Stimulated activated CD8-positive, alpha-beta memory T cell treated with anti-CD3 and anti-CD28 coated beads, Interleukin-7, amount 100 ng/mL, for 48 hours (primary cell): ENCODE measurements around the gene FOXA1.

Experiments used
- DNase-seq, 2 donors: peaks; one replicate each; pipeline ENCODE4 v3.0.0-alpha.2; 2020; ENCODE audit warnings: low read depth in 1 of 2; ENCODE audit errors: extremely low read depth in 1 of 2

The FOXA1 gene

DNA sequence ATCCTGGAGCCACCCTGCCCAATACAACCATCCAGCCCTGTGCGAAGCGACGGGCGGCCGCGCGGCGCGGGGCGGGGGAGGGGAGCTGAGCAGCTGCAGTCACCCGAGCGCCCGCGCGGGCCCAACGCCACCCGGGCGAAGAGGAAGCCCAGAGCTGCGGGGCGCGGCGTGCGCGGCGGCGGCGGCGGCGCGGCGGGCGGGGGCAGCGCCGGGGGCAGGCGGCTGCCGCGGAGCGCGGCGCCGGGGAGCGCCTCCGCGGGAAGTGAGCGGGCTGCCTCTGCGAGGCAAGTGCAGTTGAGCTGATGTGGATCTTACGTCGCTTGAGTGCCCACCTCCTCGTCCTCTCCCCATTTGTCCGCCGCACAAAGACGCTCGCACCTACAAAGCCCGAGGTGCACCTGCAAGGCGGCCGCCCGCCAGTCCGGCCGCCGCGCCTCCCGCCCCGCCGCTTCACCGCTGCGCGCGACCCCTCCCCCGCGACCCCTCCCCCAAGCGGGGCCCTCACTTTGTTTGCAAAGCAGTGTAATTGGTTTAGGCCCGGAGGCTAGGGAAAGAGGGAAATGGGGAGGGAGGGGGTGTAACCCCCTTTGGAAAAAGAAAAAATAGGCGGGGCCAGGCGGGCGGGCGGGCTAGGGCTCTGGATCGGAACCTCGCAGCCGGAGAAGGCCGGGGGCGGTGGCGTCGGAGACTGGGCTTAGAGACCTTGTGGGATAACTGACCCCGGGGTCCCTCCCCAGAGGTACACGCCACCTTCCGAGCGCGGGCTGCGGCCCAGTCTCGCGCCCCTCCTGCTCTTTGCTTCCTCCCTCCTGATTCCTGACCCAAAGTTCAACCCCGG, at the start of gene FOXA1, which contains the start of gene TTC6:
Gene FOXA1, minus strand, starts transcription at position 279 of the 838 bp plus-strand sequence. Its CDS starts 277 bp downstream, at position 2.
Gene TTC6, plus strand, starts transcription at position 659 of the 838 bp plus-strand sequence. CDS start 26,436 bp downstream, outside the sequence.
- no peak for DNase-seq

DNA sequence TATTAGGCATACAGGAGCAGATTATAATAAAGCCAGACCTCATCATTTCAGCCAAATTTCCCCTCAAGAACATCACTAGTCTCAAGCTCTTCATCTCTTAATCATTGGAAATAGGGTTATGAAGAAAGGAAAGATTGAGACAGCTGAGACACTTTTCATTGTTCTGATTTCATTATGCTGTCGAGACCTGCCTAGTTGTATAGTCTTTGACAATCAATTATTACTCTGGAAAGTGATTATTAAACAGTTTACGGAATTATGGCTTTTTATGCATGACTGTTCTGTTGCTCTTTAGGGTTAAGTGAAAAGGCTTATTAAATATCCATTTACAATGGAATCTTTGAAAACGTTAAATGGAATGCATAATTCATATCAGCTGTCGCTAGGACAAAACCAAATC, 48.7 kb upstream of the FOXA1 start:
- DNase-seq = no peak

DNA sequence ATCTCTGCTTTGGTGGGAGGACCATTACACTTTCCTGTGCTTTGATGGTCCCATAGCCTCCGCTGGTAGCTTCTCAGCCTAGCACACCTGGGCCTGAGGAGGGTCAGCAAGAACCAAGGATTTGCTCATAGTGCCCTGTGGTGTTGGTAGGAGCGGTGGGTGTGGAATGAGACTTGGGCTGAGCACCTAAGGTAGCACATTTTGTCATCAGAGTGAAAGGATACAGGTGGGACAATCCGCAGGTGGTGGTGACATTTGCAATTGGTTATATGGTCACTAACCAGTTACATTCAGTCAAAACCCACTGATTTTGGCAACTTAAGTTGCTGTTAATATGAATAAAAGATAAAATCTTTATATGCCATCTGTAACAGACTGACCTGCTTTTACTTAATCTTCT, 47.1 kb upstream of the FOXA1 start:
- no peak for DNase-seq

DNA sequence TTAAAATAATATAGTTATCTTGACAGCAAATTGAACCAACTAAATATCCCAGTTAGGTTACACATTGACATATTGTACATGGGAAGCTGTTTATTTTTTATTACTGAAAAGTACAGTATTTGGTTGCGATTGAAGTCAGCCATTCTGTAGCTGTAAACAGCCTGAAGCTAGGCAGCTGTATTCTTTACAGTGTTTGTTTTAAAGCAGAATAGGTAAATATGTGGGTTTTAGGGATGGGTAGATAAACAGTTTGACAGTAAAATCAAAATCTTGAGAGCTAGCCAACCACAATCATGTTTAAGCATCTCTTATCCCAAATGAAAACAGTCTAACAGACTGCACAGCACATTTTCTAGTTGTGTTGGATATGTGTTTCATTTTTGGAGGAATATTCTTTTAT, 46.1 kb upstream of the FOXA1 start:
- no peak for DNase-seq

DNA sequence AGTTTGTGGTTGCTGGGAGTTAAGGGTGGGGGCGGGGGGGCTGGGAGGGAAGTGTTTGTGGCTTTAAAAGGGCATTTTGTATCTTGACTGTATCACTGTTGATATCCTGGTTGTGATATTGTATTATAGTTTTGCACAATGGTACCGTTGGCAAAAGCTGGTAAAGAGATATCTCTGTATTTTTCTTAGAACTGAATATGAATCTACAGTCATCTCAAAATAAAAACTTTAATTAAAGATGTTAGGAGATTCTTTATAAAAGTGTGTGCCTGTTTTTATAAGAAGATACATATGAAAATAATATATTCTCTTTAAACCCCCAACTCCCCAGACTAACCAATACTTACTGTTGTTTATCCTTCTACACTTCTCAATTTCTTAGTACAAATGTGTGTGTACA, 43.5 kb upstream of the FOXA1 start:
- DNase-seq = no peak

DNA sequence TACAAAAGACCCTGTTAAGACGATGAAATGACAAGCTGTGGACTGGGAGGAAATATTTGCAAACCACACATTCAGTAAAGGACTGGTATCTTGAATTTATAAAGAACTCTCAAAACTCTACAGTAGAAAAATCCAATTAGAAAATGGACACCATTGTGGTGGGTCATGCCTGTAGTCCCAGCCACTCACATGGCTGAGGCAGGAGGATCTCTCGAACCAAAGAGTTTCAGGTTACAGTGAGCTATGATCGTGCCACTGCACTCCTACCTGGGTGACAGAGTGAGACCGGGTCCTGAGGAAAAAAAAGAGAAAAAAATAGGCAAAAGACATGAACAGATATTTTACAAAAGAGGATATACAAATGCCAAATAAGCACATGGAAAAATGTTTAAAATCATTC, 42.3 kb upstream of the FOXA1 start:
- no peak for DNase-seq

DNA sequence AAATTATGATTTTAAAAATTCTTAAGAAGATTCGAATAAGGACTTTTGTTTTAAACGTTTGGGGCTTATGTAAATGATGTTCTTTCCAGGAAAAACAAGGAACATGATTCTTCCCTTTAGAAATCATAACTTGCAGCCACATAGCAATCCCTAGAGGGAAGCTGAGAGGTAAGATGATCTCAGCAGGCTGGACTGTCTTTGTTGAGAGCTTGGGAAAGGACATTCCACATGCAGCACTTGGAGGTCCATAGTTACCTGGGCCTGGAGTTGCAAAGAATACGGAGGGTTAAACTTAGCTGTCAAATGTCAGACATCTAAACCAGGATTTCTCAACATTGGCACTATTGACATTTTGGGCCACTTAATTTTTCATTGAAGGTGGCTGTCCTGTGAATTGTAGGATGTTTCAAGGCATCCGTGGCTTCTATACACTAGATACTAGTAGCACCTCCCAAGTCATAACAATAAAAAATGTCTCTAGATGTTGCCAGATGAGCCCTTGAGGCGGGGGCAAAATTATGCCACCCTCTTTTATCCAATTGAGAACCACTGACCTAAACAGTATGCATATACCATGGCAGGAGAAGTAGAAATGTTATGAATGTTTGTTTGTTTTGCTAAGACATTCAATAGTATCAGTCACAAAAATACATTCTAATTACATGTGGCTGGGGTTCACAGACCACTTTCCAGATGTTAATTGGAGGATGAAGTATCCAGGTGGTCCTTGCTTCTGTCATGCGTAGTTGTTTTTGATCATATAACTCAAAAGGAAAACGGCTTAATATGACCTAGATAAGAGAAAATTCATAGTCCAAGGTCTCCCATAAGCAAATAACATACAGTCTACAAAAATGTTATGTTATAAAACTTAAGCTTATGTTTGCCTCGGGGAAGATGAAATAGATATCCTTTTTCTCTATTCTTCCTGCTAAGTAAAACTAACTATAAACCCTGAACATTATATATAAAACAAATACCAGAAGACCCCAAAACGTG, 30.8 kb upstream of the FOXA1 start:
- no peak for DNase-seq

DNA sequence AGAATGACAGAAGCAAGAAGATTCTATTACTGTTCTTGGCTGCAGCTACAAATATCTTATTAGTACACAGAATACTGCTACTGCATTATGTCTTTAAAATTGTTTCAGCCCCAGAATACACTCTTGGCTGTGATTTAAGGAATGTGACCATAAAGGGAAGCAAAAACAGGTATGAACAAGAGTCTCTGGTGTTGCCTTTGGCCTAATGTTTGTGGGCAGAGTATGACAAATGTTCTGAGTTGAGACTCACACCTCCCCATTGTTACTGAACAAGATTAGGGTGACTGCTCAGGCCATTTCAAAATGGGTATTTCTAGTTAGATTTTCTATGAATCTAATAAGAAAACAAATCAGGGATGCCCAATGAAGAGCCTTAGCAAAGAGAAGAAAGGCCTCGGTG, 28.9 kb upstream of the FOXA1 start:
- DNase-seq = no peak

DNA sequence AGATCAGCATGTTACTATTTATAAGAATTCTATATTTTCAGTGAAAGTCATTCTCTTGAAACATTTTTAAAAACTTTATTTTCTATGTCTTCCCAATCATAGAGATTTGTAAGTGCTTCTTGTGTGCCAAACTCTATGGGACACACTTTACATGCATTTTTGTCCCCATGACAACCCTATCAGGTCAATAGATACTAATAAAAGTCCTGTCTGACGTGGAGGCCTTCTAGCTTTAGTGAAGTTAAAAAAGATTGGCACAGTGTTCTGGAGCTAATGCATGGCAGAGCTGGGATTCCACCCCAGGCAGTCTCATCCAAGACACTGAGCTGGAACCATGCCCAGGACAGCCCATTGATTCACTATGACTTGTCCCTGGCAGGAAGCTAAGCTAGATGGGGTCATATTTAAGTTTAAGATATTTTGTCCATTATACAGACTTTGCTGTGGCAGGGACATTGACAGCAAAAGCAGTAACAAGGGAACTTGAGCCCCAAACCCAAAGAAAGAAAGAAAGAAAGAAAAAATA, 28.4 kb upstream of the FOXA1 start:
- no peak for DNase-seq

DNA sequence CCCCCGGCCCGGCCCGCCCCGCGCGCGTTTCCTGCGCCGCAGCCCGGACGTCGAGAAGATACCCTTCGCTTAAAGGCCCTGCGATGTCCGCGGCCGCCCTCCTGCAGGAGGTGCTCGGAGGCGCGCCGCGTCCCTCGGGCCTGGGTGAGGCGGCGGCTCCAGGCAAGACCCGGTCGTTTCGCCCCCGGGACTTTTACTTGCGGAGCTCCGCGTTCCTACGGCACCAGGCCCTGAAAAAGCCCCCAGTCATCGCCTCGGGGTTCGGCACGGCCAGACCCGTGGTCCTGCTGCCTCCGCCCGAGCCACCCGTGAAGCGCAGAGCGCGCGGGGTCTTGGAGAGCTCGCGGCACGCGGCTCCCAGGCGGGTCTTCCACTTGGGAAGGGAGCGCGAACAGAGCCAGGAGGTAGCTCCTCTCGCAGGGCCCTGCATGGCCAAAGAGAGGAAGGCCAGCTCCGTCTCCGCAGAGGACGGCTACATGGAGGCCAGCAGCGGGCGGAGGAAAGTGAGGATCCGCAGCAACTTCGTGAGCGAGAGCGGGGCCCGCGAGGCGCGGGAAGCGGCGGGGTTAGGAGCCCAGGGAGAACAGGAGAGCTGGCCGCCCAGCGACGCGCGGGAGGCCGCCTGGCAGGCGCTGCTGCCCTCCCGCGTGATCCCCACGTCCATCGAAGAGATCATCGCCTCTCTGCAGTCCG, 27.3 kb upstream of the FOXA1 start:
- no peak for DNase-seq

DNA sequence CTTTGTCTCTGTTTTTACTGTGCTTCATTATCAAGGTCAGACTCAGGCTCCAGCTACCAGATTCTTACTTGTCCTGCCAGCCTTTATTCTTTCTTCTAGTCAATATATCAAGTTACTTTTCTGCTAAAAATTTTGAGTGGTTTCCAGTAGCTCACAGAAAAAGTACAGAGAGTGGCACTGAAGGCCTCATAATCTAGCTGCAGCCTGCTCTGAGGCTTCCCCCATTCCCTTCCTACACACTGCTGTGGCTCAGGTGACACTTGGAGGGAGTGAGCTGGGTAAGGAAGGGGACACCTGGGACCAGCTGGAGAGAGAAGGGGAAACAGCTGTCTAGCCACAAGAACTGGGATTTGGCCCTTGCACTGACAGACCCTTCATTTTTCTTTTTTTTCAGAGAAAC, 25.8 kb upstream of the FOXA1 start:
- DNase-seq = no peak

DNA sequence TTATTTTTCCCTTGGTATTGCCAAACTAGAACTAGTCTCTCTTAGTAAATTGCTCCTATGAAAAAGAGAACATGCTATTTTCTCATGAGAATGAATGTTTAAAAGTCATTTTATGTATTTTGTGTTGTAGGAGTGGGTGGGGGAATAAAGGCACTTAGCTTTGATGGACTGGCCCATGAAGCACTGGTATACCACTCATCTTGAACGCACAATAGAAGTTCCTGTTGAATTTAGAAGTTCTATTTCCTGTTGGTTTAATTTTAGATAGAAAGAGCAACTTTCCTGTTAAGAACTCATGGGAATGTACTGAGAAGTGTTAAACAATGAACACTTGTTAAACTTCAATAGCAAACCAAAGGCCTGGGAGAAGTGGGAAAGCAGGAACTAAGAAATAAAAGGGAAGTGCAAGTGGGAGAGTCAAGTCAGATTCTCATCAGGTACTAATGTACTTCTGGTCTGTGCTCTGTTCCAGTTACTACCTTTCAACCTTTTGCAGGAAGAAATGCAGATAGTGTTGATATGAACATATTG, 23.5 kb upstream of the FOXA1 start:
- DNase-seq = no peak

DNA sequence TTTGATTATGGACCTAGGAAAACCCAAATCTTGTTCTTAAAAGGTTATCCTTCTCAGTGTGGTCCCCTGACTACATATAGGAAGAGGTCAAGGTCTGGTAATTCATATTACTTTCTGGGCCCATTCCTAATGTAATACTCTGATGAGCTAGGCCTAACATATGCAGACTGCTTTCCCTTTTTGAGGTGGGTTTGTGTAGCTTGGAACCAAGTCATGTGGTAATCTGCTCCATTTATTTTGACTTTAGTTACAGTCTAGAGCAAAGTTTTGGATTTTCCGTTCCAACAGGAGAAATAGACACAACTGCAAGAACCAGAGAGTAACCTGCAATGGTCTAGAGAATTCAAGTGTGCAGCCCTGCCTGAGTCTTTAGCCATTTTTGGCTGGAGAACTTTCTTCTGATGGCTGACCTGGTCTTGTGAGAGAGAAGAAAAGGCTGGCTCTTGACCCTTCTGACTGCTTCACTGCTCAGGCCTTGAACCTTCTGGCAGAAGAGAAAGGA, 22.9 kb upstream of the FOXA1 start:
- no peak for DNase-seq

DNA sequence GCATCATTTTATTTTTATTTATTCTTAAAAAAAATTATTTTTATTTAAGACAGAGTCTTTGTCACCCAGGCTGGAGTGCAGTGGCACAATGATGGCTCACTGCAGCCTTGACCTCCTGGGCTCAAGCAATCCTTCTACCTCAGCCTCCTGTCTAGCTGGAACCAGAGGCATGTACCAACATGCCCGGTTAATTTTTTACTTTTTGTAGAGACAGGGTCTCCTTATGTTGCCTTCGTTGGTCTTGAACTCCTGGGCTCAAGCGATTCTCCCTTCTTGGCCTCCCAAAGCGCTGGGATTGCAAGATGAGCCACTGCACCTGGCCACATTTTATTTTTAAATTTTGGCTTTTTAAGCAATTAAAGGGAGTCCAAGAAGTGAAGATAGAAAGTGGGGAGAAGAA, 21.8 kb upstream of the FOXA1 start:
- DNase-seq = no peak

DNA sequence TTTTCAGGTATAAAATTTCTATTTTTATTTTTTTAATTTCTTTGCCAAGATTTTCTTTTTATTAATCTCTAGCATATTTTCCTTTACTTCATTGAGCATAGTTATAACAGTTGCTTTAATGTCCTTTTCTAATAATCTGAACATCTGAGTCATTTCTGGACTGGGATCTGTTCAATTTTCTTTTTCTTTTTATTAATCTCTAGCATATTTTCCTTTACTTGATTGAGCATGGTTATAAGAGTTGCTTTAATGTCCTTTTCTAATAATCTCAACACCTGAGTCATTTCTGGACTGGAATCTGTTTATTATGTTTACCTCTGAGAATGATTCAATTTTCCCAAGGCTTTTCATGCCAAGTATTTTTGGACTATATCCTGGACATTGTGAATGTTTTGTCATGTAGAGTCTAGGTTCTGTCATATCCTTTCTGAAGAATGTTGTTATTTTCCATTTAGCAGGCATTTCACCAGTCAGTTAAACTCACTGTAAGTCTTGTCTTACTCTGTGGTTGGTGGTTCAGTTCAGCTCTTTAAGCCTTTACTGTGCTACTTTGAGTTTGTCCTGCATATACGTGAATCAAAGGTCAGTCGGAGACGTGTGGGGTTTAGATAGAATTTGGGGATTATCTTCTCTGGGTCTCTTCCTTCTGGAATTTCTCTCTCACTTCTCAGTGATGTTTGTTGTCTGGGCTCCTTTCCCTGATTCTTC, 20.7 kb upstream of the FOXA1 start:
- DNase-seq = no peak

DNA sequence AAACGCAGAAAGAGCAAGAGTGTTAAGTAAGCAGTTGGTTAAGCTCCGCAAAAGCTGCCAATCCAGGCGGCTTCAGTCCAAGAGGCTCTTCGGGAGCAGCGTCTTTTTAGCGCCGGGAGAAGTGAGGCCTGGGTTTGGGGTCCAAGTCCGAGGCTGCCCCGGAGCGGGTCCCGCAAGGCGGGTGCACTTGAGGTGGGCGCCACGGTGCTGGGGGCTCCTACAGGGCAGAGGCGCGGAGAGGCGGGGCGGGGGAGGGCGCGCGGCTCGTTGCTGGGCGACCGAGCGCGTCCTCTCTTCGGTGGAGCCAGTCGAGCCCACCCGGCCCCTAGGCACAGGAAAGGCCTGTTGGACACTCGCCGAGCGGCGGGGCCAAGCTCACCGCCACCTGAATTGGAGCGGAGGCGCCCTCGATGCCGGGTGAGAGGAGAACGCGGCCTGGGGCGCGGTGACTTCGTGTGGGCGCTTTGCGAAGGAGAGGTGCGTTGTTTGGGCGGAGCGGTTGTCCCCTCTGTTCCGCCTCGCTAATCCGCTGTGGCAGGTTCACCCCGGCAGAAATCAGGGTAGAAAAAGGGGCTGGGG, 16.0 kb upstream of the FOXA1 start:
- no peak for DNase-seq

DNA sequence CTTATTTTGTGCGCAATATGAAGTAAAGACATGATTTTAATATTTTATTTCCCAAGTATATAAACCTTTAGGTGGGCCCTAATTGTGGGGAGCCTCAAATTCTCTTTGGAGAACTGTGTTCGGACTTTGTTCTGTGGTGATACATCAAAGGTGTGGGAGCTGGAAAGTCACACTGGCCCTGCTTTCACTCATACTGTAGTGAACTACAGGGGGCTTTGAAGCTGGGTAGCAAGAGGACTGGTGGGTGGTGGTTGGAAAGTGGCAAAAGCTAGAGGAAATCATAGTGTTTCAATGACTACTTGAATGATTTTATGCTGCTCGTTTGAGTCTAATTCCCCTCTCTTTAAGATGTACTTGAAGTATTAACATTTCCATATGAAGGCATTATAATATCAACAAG, 13.6 kb upstream of the FOXA1 start:
- no peak for DNase-seq

DNA sequence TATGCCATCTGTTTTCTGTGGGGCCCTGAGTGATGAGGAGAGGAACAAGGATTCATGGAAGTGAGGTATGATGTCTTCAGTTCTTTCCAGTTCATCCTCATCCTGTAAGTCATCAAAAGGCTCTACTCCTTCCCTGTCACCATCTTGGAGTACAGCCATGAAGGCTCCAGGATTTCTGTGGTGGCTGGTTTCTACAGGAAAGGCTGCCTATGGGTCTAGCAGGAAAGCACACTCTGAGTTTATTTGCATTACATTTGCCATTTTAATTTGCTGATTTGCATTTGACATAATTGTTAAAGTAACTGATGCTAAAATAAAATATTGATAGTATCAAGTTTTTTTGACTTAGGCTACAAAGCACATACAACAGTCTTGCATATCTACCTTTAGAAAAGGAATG, 11.6 kb upstream of the FOXA1 start:
- DNase-seq = no peak

DNA sequence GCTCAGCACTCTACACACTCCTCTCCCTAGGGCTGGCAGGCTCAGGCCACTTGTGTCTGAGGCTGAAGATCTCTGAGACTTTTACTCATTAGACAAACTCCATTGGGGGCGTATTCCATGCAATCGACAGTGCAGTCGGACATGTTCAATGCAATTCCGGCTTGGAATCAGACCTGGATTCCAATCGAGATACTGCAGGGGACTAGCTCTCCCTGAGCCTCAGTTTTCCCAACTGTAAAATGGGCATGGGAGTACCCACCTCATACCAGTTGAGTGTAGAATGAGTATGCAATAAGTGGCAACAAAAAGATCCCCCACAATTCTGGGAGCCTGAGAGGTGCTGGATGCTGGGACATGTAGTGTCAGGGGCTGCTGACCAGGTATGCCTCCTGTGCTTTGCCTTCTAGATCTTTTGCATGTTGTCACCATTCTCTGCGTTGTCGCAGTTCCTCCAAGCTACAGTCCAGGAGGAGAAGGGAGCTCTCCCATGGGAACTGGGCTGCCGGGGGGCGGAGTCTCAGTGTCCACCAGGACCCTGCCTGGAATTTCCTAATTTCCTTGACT, 8.7 kb upstream of the FOXA1 start:
- no peak for DNase-seq
